B cell (primary cell): ENCODE data around the gene SMAD2.

ENCODE experiments used
- CTCF ChIP-seq: fragments of 200-600 bp; IDR thresholded peaks from one replicate; pipeline ENCODE4 v1.8.0; 2022; ENCODE audit warnings: antibody characterized with exemption, mild to moderate bottlenecking
- EZH2 ChIP-seq: IDR thresholded peaks from 2 replicates; pipeline ENCODE4 v1.6.1; 2012; ENCODE audit warnings: borderline replicate concordance, low read depth, mild to moderate bottlenecking, moderate library complexity, low read length; ENCODE audit not compliant: insufficient read depth, poor library complexity, severe bottlenecking

- no peak for TF ChIP-seq CTCF
- no peak for TF ChIP-seq EZH2
Observed at GRCh38 chr18:47873625-47874024, 56.8 kb downstream of the SMAD2 start.
